SK-MEL-5 (cell line): Measurements from ENCODE around the gene KCNQ1OT1. TPM values are rescaled to one million over a fixed set of nuclear protein-coding genes. Genes with fewer than 3 reads are reported as not detected.

Source experiments
- DNase-seq: peaks from one replicate; pipeline ENCODE4 v3.0.0-alpha.2; 2016; ENCODE audit warnings: low read depth, low spot score
- in situ Hi-C: cut with HindIII; loops from 2 replicates; pipeline ENCODE4 v1.10.0; 2016; ENCODE audit warnings: low sequenced_read_pairs, high pct_unique_total_duplicates, low pct_unique_long_range_greater_than_20kb
- total RNA-seq: library from RNA; depleted of rRNA; stranded (reverse); fragments of >200 nt; shearing (Covaris generic); gene quantifications from 2 replicates; pipeline ENCODE4 v1.2.3, GENCODE V29; 2014

The KCNQ1OT1 gene
- total RNA-seq, 1 experiment from 2014 or later = 0.48 TPM

DNA sequence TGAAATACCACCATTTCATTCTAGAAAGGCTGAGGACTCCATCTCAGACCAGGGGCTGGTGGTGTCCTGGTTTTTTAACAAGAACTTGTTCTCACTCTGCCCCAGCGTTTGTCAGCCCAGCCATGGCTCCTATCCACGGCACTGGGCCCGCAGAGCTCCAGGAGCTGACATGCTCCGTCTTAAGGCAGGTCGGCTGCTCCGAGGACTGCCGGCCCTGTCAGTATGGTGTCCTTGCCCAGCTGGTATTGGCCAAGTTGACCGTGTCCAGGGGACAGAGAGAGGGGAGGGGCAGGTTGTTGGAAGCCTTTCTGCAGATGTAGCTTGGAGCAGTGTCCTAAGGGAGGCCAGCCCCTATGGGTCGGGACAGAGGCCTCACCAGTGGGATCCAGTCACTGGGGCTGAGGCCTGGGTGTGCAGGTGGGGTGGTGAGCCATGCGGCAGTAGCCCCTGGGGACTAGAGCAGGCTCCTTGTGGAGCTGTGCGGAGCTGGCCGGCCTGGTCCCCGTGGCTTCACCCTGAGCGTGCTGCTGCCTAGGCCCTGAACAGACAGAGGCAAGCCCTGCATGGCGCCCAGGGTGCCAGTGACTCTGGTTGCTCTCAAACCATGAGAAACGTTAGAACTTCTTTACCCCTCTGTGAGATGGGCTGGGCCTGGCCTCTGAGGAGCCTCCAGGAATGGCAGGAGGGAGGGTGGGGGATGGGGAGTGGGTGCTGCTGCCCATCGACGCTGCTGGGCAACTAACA lies 39.9 kb upstream of the KCNQ1OT1 start:
- in situ Hi-C loops = no loop called here
- no peak for DNase-seq

GRCh38 chr11:2738551-2739431 lies 39.0 kb upstream of the KCNQ1OT1 start:
- DNase-seq = no peak
- in situ Hi-C loops = no loop called here

DNA sequence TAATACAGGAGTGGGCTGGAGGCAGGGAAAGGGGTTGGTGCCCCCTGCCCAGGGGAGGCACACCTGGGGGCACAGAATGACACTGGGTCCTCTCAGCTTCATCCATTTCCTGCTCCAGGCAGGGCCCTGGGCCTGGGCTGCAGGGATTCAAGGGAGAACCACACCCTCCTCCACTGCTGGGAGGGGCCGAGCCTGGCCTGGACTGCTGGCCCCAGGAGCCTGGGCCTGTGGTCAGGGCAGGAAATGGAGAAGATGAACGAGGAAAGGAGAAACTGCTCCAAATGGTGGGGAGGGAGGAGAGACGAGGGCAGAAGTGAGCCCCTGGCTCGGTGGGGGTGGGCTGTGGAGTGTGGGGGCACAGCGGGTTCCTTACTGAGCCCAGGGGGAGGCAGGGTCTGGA lies 38.1 kb upstream of the KCNQ1OT1 start:
- DNase-seq = no peak
- in situ Hi-C loops = no loop called here

DNA sequence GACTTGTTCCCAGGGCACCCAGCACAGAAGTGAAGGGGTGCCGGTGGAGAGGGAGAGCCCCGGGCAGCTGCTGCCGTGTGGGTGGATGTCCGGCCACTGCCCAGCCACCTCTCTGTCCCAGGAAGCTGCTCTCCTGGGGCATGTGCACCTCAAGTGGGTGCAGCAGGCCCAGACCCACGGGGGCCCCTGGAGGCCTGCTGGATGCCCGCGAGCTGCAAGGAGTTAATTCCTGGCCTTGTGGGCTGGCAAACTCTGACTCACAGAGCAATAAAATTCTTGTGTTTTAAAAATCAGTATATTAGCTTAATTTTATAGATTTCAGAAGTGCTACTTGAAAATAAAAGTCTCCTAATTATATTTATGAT lies 37.4 kb upstream of the KCNQ1OT1 start:
- in situ Hi-C loops = no loop called here
- DNase-seq = no peak

DNA sequence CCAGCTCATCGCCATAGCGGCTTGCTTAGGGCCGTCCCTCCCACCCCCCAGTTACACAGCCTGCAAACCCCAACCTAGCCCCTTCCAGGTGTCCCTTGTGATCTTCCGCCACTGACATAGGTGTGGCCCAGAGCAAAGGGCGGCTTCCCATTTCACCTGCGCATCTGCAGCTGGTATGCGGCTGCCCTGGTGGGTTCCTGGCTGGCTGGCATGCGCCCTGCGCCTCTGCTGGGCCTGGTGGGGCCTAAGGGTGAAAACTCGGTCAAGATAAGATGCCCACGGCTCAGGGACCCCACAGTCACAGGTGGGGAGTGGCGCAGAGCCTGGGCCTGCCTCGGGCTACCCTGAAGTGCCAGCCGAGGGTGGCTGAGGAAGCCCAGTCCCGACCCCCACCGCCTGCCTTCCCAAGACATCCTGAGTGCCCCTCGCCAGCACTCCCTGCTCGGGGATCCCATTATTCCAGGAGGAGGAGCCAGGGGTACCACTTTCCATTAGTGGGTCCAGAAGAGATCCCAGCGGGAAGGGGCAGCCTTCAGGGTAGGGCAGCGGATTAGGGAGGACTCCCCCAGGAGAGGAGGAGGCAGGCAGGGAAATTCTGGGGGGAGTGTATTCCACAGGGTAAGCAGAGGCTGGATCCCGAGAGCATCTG lies 36.9 kb upstream of the KCNQ1OT1 start:
- in situ Hi-C loops = no loop called here
- no peak for DNase-seq

GRCh38 chr11:2735053-2735589 lies 35.3 kb upstream of the KCNQ1OT1 start:
- DNase-seq = no peak
- in situ Hi-C loops = no loop called here

- in situ Hi-C loops = no loop called here
These were observed 34.6 kb upstream of the KCNQ1OT1 start for GRCh38 chr11:2734181-2735052.

GRCh38 chr11:2732940-2733628 lies 33.3 kb upstream of the KCNQ1OT1 start:
- peak; percentile 8 for DNase-seq
- in situ Hi-C loops = no loop called here

More at GRCh38 chr11:2734181-2735052, 34.6 kb upstream of the KCNQ1OT1 start:
- no peak for DNase-seq

GRCh38 chr11:2732261-2732939 lies 32.6 kb upstream of the KCNQ1OT1 start:
- peak; percentile 94 for DNase-seq
- in situ Hi-C loops = no loop called here

- in situ Hi-C loops = no loop called here
- no peak for DNase-seq
These were observed 31.6 kb upstream of the KCNQ1OT1 start for GRCh38 chr11:2731130-2732125.

GRCh38 chr11:2730272-2731129 lies 30.7 kb upstream of the KCNQ1OT1 start:
- in situ Hi-C loops = no loop called here
- no peak for DNase-seq

DNA sequence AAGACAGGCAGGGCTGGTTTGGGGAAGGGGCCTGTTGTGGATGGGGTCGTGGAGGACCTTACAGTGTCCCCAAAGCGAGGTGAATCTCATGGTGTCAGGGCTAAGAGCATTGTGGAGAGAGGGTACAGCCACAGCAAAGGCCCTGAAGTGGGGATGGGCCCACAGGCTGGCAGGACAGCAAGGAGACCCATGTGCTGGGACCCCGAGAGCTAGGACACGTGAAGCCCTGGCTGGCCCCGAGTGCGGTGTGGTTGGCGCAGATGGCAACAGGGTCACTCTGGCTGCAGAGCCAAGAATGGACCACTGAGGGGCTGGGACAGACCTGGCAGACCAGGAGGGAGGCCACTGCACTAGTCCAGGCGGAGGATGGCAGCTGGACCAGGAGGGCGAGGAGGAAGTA lies 30.0 kb upstream of the KCNQ1OT1 start:
- DNase-seq = no peak
- in situ Hi-C loops = no loop called here

- peak; percentile 87 for DNase-seq
- in situ Hi-C loops = no loop called here
These were observed 29.0 kb upstream of the KCNQ1OT1 start for GRCh38 chr11:2728663-2729332.

DNA sequence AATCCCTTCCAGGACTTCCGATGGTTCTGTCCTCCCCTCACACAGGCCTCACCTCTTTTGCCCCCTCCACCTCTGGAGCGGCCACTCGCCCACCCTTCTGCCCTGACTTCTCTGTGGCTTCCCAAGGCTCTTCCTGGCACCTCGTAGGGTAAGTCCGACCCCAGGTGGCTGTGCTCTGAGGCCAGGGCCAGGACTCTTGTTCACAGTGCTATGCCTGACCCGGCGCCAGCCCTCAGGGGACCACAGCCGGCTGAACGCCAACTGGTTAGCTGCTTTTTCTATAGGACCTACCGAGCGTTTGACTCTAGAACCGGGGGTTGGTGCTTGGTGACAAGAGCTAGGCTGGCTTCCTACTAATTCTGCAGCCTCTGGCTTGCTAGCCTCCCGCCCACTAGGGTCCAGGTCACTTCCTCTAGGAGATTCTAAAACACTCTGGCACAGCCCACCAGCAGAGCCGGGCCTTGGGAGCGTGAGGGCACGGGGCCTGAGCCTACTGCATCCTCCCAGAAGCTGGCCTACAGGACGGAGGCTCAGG lies 28.4 kb upstream of the KCNQ1OT1 start:
- DNase-seq = no peak
- in situ Hi-C loops = no loop called here
